ENCODE measurements around the gene CD4.
A peak's percentile ranks its signal among the peaks of the same experiment; 100 is the strongest.

Gene CD4

GRCh38 chr12:6782119-6782518, 7.2 kb upstream of the CD4 start:
- no peak overlapping the region for H3K27ac ChIP-seq (ENCODE audit: low read depth, low read length)
- no peaks in the 10 kb centered on the region for H3K36me3 ChIP-seq (ENCODE audit: insufficient read depth, low read length)
- H3K4me1 ChIP-seq (ENCODE audit: insufficient read depth, low read length), result peaks cover 16% of the 10 kb centered on the region
- no peak overlapping the region for H3K4me3 ChIP-seq (ENCODE audit: low read depth in 1 of 2, low read length in 2 of 2)
- no peaks in the 10 kb centered on the region for H3K9me3 ChIP-seq (ENCODE audit: low read length)
- H3K9ac ChIP-seq (ENCODE audit: low read length), result no peak overlapping the region
- no peaks in the 10 kb centered on the region for H3K27me3 ChIP-seq (ENCODE audit: control insufficient read depth in 1 of 2, insufficient read depth in 2 of 2, low read length in 2 of 2)

GRCh38 chr12:6782850-6783566, 6.3 kb upstream of the CD4 start:
- H3K4me1 ChIP-seq (ENCODE audit: insufficient read depth, low read length), result peaks cover 7% of the 10 kb centered on the region
- no peak overlapping the region for H3K27ac ChIP-seq (ENCODE audit: low read depth, low read length)
- H3K4me3 ChIP-seq (ENCODE audit: low read depth in 1 of 2, low read length in 2 of 2), result no peak overlapping the region
- H3K36me3 ChIP-seq (ENCODE audit: insufficient read depth, low read length), result no peaks in the 10 kb centered on the region
- H3K27me3 ChIP-seq (ENCODE audit: control insufficient read depth in 1 of 2, insufficient read depth in 2 of 2, low read length in 2 of 2), result no peaks in the 10 kb centered on the region
- H3K9me3 ChIP-seq (ENCODE audit: low read length), result no peaks in the 10 kb centered on the region
- no peak overlapping the region for H3K9ac ChIP-seq (ENCODE audit: low read length)

DNA sequence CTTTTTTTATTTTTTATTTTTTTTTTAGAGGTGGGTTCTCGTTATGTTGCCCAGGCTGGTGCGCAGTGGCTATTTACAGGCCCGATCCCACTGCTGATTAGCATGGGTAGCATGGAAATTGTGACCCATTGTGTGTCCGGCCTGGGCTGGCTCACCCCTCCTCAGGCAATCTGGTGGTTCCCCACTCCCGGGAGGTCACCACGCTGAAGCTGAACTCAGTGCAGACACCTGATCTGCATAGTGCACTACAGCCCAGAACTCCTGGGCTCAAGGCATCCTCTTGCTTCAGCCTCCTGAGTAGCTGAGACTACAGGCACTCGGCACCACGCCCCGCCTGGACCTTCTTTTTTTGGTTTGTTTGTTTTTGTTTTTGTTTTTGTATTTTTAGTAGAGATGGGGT, 5.5 kb upstream of the CD4 start:
- peaks cover 6% of the 10 kb centered on the region for H3K4me1 ChIP-seq (ENCODE audit: insufficient read depth, low read length)
- no peak overlapping the region for H3K9ac ChIP-seq (ENCODE audit: low read length)
- no peaks in the 10 kb centered on the region for H3K36me3 ChIP-seq (ENCODE audit: insufficient read depth, low read length)
- no peak overlapping the region for H3K27ac ChIP-seq (ENCODE audit: low read depth, low read length)
- H3K27me3 ChIP-seq (ENCODE audit: control insufficient read depth in 1 of 2, insufficient read depth in 2 of 2, low read length in 2 of 2), result no peaks in the 10 kb centered on the region
- H3K4me3 ChIP-seq (ENCODE audit: low read depth in 1 of 2, low read length in 2 of 2), result no peak overlapping the region
- no peaks in the 10 kb centered on the region for H3K9me3 ChIP-seq (ENCODE audit: low read length)

DNA sequence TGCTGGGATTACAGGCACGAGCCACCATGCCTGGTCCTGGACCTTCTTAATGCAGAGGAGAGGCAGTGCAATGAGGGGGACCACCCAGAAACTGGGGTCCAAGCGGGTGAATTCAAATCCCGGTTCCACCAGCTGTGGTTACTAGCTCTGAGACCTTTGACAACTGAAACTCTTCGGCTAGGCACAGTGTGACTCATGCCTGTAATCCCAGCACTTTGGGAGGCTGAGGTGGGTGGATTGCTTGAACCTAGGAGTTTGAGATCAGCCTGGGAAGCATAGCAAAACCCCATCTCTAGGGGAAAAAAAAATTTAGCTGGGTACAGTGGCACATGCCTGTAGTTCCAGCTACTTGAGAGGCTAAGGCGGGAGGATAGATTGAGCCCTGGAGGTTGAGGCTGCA, 5.0 kb upstream of the CD4 start:
- H3K4me1 ChIP-seq (ENCODE audit: insufficient read depth, low read length), result peaks cover 2% of the 10 kb centered on the region
- H3K27me3 ChIP-seq (ENCODE audit: control insufficient read depth in 1 of 2, insufficient read depth in 2 of 2, low read length in 2 of 2), result no peaks in the 10 kb centered on the region
- H3K4me3 ChIP-seq (ENCODE audit: low read depth in 1 of 2, low read length in 2 of 2), result no peak overlapping the region

DNA sequence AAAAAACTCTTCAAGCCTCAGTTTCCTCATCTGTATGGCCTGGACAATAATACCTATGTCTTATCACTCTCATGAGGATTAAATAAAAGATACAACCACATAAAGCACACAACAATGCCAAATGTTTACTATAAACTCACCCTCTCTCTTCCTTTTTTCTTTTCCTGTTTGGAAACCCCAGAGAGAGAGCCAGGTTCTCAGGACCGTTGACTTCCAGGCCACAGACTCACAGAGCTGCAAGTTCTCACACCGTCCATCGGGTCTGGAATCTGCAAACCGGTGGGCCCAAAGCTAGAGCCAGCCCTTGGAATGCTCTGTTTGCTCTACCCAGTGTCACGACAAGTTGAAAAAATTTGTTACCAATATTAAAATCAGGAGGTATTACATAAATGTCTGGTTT, 4.6 kb upstream of the CD4 start:
- no peak overlapping the region for H3K9ac ChIP-seq (ENCODE audit: low read length)
- H3K4me3 ChIP-seq (ENCODE audit: low read depth in 1 of 2, low read length in 2 of 2), result no peak overlapping the region
- H3K27me3 ChIP-seq (ENCODE audit: control insufficient read depth in 1 of 2, insufficient read depth in 2 of 2, low read length in 2 of 2), result no peaks in the 10 kb centered on the region
- H3K4me1 ChIP-seq (ENCODE audit: insufficient read depth, low read length), result no peaks in the 10 kb centered on the region
- H3K27ac ChIP-seq (ENCODE audit: low read depth, low read length), result no peak overlapping the region
- no peaks in the 10 kb centered on the region for H3K9me3 ChIP-seq (ENCODE audit: low read length)
- no peaks in the 10 kb centered on the region for H3K36me3 ChIP-seq (ENCODE audit: insufficient read depth, low read length)

More for the DNA sequence above, 5.0 kb upstream of the CD4 start:
- no peak overlapping the region for H3K9ac ChIP-seq (ENCODE audit: low read length)
- H3K27ac ChIP-seq (ENCODE audit: low read depth, low read length), result no peak overlapping the region
- no peaks in the 10 kb centered on the region for H3K9me3 ChIP-seq (ENCODE audit: low read length)
- H3K36me3 ChIP-seq (ENCODE audit: insufficient read depth, low read length), result no peaks in the 10 kb centered on the region

DNA sequence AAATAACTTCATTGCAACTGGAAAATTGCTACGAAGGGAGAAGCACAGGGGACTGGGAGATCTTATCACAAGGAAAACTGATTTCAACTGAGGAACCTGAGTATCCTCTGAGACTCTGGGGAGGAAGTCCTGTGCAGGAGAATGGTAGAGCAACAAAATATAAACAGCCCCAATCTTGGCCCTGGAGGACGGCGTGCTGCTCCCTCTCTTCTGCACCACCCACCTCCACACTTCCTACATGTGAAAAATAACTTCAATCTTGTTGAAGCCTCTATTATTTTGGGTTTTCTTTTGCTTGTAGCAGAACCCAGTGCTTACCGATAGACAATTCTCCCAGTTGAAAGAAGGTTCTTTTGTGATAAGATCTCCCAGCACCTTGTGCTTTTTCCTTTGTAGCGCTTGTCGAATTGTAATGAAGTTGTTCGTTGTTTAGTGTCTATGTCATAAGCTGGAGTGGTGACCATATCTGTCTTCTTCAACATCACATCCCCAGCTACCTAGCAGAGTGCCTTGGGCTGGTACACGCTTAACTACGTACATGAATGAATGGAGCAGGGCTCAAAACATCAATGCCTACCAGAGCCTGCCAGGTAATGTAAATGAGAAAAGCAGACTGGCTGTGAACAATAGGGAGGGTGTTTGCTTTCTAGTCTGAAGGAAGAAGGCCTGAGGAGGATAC, 2.8 kb upstream of the CD4 start:
- H3K36me3 ChIP-seq (ENCODE audit: insufficient read depth, low read length), result no peaks in the 10 kb centered on the region
- H3K4me3 ChIP-seq (ENCODE audit: low read depth in 1 of 2, low read length in 2 of 2), result no peak overlapping the region
- H3K27me3 ChIP-seq (ENCODE audit: control insufficient read depth in 1 of 2, insufficient read depth in 2 of 2, low read length in 2 of 2), result no peaks in the 10 kb centered on the region
- H3K4me1 ChIP-seq (ENCODE audit: insufficient read depth, low read length), result no peaks in the 10 kb centered on the region
- H3K9ac ChIP-seq (ENCODE audit: low read length), result no peak overlapping the region
- H3K27ac ChIP-seq (ENCODE audit: low read depth, low read length), result no peak overlapping the region
- no peaks in the 10 kb centered on the region for H3K9me3 ChIP-seq (ENCODE audit: low read length)

- Histone ChIP-seq H3K9ac (ENCODE audit: low read length) (no peak overlapping the region), H3K27me3 (ENCODE audit: control insufficient read depth in 1 of 2, insufficient read depth in 2 of 2, low read length in 2 of 2) (no peaks in the 10 kb centered on the region), H3K36me3 (ENCODE audit: insufficient read depth, low read length) (no peaks in the 10 kb centered on the region), H3K27ac (ENCODE audit: low read depth, low read length) (no peak overlapping the region), H3K9me3 (ENCODE audit: low read length) (no peaks in the 10 kb centered on the region), H3K4me1 (ENCODE audit: insufficient read depth, low read length) (no peaks in the 10 kb centered on the region), H3K4me3 (ENCODE audit: low read depth in 1 of 2, low read length in 2 of 2) (no peak overlapping the region)
Observed at GRCh38 chr12:6787309-6787708, 2.0 kb upstream of the CD4 start.

- Histone ChIP-seq H3K27ac (ENCODE audit: low read depth, low read length) (no peak overlapping the region), H3K4me1 (ENCODE audit: insufficient read depth, low read length) (no peaks in the 10 kb centered on the region), H3K9ac (ENCODE audit: low read length) (no peak overlapping the region), H3K27me3 (ENCODE audit: control insufficient read depth in 1 of 2, insufficient read depth in 2 of 2, low read length in 2 of 2) (no peaks in the 10 kb centered on the region), H3K4me3 (ENCODE audit: low read depth in 1 of 2, low read length in 2 of 2) (no peak overlapping the region), H3K9me3 (ENCODE audit: low read length) (no peaks in the 10 kb centered on the region), H3K36me3 (ENCODE audit: insufficient read depth, low read length) (no peaks in the 10 kb centered on the region)
Observed at GRCh38 chr12:6790496-6791150, 1.3 kb downstream of the CD4 start.

GRCh38 chr12:6791931-6792520, 2.7 kb downstream of the CD4 start:
- Histone ChIP-seq H3K27me3 (ENCODE audit: control insufficient read depth in 1 of 2, insufficient read depth in 2 of 2, low read length in 2 of 2) (no peaks in the 10 kb centered on the region), H3K36me3 (ENCODE audit: insufficient read depth, low read length) (no peaks in the 10 kb centered on the region), H3K27ac (ENCODE audit: low read depth, low read length) (peak overlapping the region; percentile 44), H3K4me3 (ENCODE audit: low read depth in 1 of 2, low read length in 2 of 2) (no peak overlapping the region), H3K9ac (ENCODE audit: low read length) (no peak overlapping the region), H3K9me3 (ENCODE audit: low read length) (no peaks in the 10 kb centered on the region), H3K4me1 (ENCODE audit: insufficient read depth, low read length) (no peaks in the 10 kb centered on the region)

- H3K9ac ChIP-seq (ENCODE audit: low read length), result no peak overlapping the region
- H3K4me1 ChIP-seq (ENCODE audit: insufficient read depth, low read length), result no peaks in the 10 kb centered on the region
- H3K27me3 ChIP-seq (ENCODE audit: control insufficient read depth in 1 of 2, insufficient read depth in 2 of 2, low read length in 2 of 2), result no peaks in the 10 kb centered on the region
- H3K36me3 ChIP-seq (ENCODE audit: insufficient read depth, low read length), result no peaks in the 10 kb centered on the region
- no peak overlapping the region for H3K4me3 ChIP-seq (ENCODE audit: low read depth in 1 of 2, low read length in 2 of 2)
- peak overlapping the region; percentile 44 for H3K27ac ChIP-seq (ENCODE audit: low read depth, low read length)
- H3K9me3 ChIP-seq (ENCODE audit: low read length), result no peaks in the 10 kb centered on the region
Observed at GRCh38 chr12:6792522-6793201, 3.3 kb downstream of the CD4 start.

GRCh38 chr12:6795088-6795487, 5.8 kb downstream of the CD4 start:
- Histone ChIP-seq H3K4me3 (ENCODE audit: low read depth in 1 of 2, low read length in 2 of 2) (no peak overlapping the region), H3K9me3 (ENCODE audit: low read length) (no peaks in the 10 kb centered on the region), H3K9ac (ENCODE audit: low read length) (no peak overlapping the region), H3K36me3 (ENCODE audit: insufficient read depth, low read length) (no peaks in the 10 kb centered on the region), H3K27ac (ENCODE audit: low read depth, low read length) (no peak overlapping the region), H3K27me3 (ENCODE audit: control insufficient read depth in 1 of 2, insufficient read depth in 2 of 2, low read length in 2 of 2) (no peaks in the 10 kb centered on the region), H3K4me1 (ENCODE audit: insufficient read depth, low read length) (no peaks in the 10 kb centered on the region)

Data from muscle layer of colon (tissue), 2 donors.